SK-N-SH (cell line): ENCODE data around the gene SLC66A2. TPM values are rescaled to one million over a fixed set of nuclear protein-coding genes. Genes with fewer than 3 reads are reported as not detected.

Source experiments
- CTCF ChIA-PET: fragments of 300-600, 350-600 bp; formaldehyde crosslinking; extraction: SDS; loops from one replicate; lab custom pipeline; 2021; lab: Yijun Ruan, JAX
- POLR2A ChIA-PET: fragments of 350-600 bp; sonication (Branson Sonifier 250); formaldehyde crosslinking; extraction: SDS; loops from one replicate; lab custom pipeline; 2020; ENCODE audit warnings: antibody characterized with exemption, inconsistent platforms; lab: Yijun Ruan, JAX
- DNase-seq: peaks from one replicate; pipeline ENCODE4 v3.0.0; 2012
- H2AFZ ChIP-seq: fragments of 200-600 bp; sonication (generic); 2 replicates; pipeline ENCODE4 v1.8.1; 2016; ENCODE audit warnings: antibody characterized with exemption, mild to moderate bottlenecking, low read depth
- H3F3A ChIP-seq: fragments of 200-600 bp; sonication (generic); replicated peaks from 2 replicates; pipeline ENCODE3; 2016; ENCODE audit warnings: antibody characterized with exemption, mild to moderate bottlenecking; ENCODE audit not compliant: insufficient read depth
- H3K27ac ChIP-seq, 2 experiments: fragments of 200-500 bp in 1 of 2; fragments of 200-600 bp in 1 of 2; sonication (Bioruptor generic) in 1 of 2; sonication (generic), shearing (Covaris generic) in 1 of 2; 2 replicates each; pipeline versions ENCODE4 v1.5.1 to v1.6.1; 2014 to 2016; ENCODE audit warnings: low read depth in 2 of 2, inconsistent platforms in 1 of 2, low read length in 1 of 2, mild to moderate bottlenecking in 1 of 2, mixed read lengths in 1 of 2
- H3K27me3 ChIP-seq: fragments of 200-600 bp; sonication (generic), shearing (Covaris generic); 2 replicates; pipeline ENCODE4 v1.6.1; 2016; ENCODE audit warnings: mixed run types; ENCODE audit not compliant: insufficient read depth
- H3K36me3 ChIP-seq, 2 experiments: fragments of 200-500 bp in 1 of 2; fragments of 200-600 bp in 1 of 2; sonication (Bioruptor generic) in 1 of 2; sonication (generic) in 1 of 2; replicated peaks in 1 of 2; 2 replicates each; pipeline versions ENCODE3 to v1.5.1; 2014 to 2016; ENCODE audit warnings: low read length in 1 of 2, mild to moderate bottlenecking in 1 of 2; ENCODE audit not compliant: insufficient read depth in 2 of 2, control insufficient read depth in 1 of 2
- H3K4me1 ChIP-seq, 2 experiments: fragments of 200-500 bp in 1 of 2; fragments of 200-600 bp in 1 of 2; sonication (Bioruptor generic) in 1 of 2; sonication (generic), shearing (Covaris generic) in 1 of 2; 2 replicates each; pipeline versions ENCODE4 v1.5.1 to v1.6.1; 2014 to 2016; ENCODE audit warnings: low read depth in 1 of 2, low read length in 1 of 2, mixed run types in 1 of 2; ENCODE audit not compliant: insufficient read depth in 2 of 2, control insufficient read depth in 1 of 2
- H3K4me2 ChIP-seq: fragments of 200-600 bp; sonication (generic), shearing (Covaris generic); 2 replicates; pipeline ENCODE4 v1.6.1; 2017; ENCODE audit warnings: mixed run types
- H3K4me3 ChIP-seq, 2 experiments: fragments of 200-500 bp in 1 of 2; fragments of 200-600 bp in 1 of 2; sonication (Bioruptor generic) in 1 of 2; sonication (generic), shearing (Covaris generic) in 1 of 2; 2 replicates each; pipeline versions ENCODE4 v1.5.1 to v1.8.1; 2014 to 2016; ENCODE audit warnings: low read depth in 2 of 2, inconsistent platforms in 1 of 2, low read length in 1 of 2, mild to moderate bottlenecking in 1 of 2, mixed read lengths in 1 of 2, moderate library complexity in 1 of 2
- H3K79me2 ChIP-seq: fragments of 200-600 bp; sonication (generic); 2 replicates; pipeline ENCODE4 v1.8.1; 2017; ENCODE audit warnings: mild to moderate bottlenecking; ENCODE audit not compliant: insufficient read depth
- H3K9ac ChIP-seq: fragments of 200-600 bp; sonication (generic); 2 replicates; pipeline ENCODE4 v1.6.1; 2017; ENCODE audit warnings: mixed run types
- H3K9me2 ChIP-seq: fragments of 200-600 bp; sonication (generic); 2 replicates; pipeline ENCODE4 v1.6.1; 2017; ENCODE audit warnings: mixed run types
- H3K9me3 ChIP-seq: fragments of 200-600 bp; sonication (generic); 2 replicates; pipeline ENCODE4 v1.6.1; 2017; ENCODE audit warnings: mixed run types, mild to moderate bottlenecking, moderate library complexity
- H4K20me1 ChIP-seq: fragments of 200-600 bp; sonication (generic); 2 replicates; pipeline ENCODE4 v1.6.1; 2017; ENCODE audit warnings: mild to moderate bottlenecking, mixed run types; ENCODE audit not compliant: insufficient read depth
- CHD2 ChIP-seq: fragments of 150-350 bp; IDR thresholded peaks from 2 replicates; pipeline ENCODE4 v1.6.1; 2018; ENCODE audit warnings: low read length; ENCODE audit not compliant: partially characterized antibody
- CTCF ChIP-seq: fragments of 200-600 bp; sonication (generic); IDR thresholded peaks from 2 replicates; pipeline ENCODE4 v1.6.1; 2017; ENCODE audit warnings: antibody characterized with exemption, mild to moderate bottlenecking, moderate library complexity
- ELF1 ChIP-seq: IDR thresholded peaks from 2 replicates; pipeline ENCODE4 v1.4.0; 2012
- EP300 ChIP-seq, 2 experiments: IDR thresholded peaks; 2 replicates each; pipeline versions ENCODE4 v1.4.0 to v1.6.1; 2012; ENCODE audit warnings: borderline replicate concordance in 1 of 2, low read depth in 1 of 2, low read length in 1 of 2
- EZH2phosphoT487 ChIP-seq: fragments of 200-600 bp; sonication (generic); IDR thresholded peaks from 2 replicates; pipeline ENCODE4 v1.6.1; 2017; ENCODE audit warnings: low read depth, mixed run types, mild to moderate bottlenecking, antibody characterized with exemption, moderate library complexity, borderline replicate concordance
- FOSL2 ChIP-seq: IDR thresholded peaks from 2 replicates; pipeline ENCODE4 v1.4.0; 2012; ENCODE audit warnings: low read depth, mild to moderate bottlenecking, moderate library complexity, borderline replicate concordance
- FOXJ3 ChIP-seq: sonication (generic); formaldehyde crosslinking; IDR thresholded peaks from 2 replicates; pipeline ENCODE4 v1.5.1; 2020; ENCODE audit warnings: mild to moderate bottlenecking, missing genetic modification reagents
- IRF3 ChIP-seq: fragments of 150-350 bp; IDR thresholded peaks from 2 replicates; pipeline ENCODE4 v1.6.1; 2016; ENCODE audit warnings: mild to moderate bottlenecking, low read depth, low read length
- JUND ChIP-seq: IDR thresholded peaks from 2 replicates; pipeline ENCODE4 v1.4.0; 2012
- MAX ChIP-seq: IDR thresholded peaks from 2 replicates; pipeline ENCODE4 v1.4.0; 2012; ENCODE audit warnings: low read depth
- MXI1 ChIP-seq: IDR thresholded peaks from 2 replicates; pipeline ENCODE4 v1.6.1; 2012; ENCODE audit warnings: mild to moderate bottlenecking, low read depth, low read length, improper control_type of control experiment
- NFIC ChIP-seq: IDR thresholded peaks from 2 replicates; pipeline ENCODE4 v1.4.0; 2012; ENCODE audit warnings: borderline replicate concordance
- NRF1 ChIP-seq: IDR thresholded peaks from 2 replicates; pipeline ENCODE4 v1.6.1; 2012; ENCODE audit warnings: low read depth, mild to moderate bottlenecking, low read length
- POLR2AphosphoS5 ChIP-seq: IDR thresholded peaks from 2 replicates; pipeline ENCODE4 v1.6.1; 2012; ENCODE audit warnings: low read depth, low read length
- RCOR1 ChIP-seq: fragments of 150-350 bp; IDR thresholded peaks from 2 replicates; pipeline ENCODE4 v1.6.1; 2017; ENCODE audit warnings: antibody characterized with exemption, low read length
- RFX5 ChIP-seq: IDR thresholded peaks from 2 replicates; pipeline ENCODE4 v1.6.1; 2012; ENCODE audit warnings: mild to moderate bottlenecking, improper control_type of control experiment, low read length
- RXRA ChIP-seq: IDR thresholded peaks from 2 replicates; pipeline ENCODE4 v1.4.0; 2012; ENCODE audit warnings: low read depth, mild to moderate bottlenecking, borderline replicate concordance
- TCF12 ChIP-seq: IDR thresholded peaks from 2 replicates; pipeline ENCODE4 v1.4.0; 2012
- USF2 ChIP-seq: fragments of 150-350 bp; IDR thresholded peaks from 2 replicates; pipeline ENCODE4 v1.6.1; 2017; ENCODE audit warnings: antibody characterized with exemption, low read length, low read depth, borderline replicate concordance
- YY1 ChIP-seq: IDR thresholded peaks from 2 replicates; pipeline ENCODE4 v1.4.0; 2012; ENCODE audit warnings: low read depth, mild to moderate bottlenecking
- WGBS: methylation state at CpG from one replicate; pipeline ENCODE4 v1.1.6; 2017; ENCODE audit warnings: low lambda C conversion rate; 5-methylcytosine and 5-hydroxymethylcytosine counted together
- polyA plus RNA-seq, 3 experiments: library from polyadenylated mRNA; depleted of rRNA; stranded (reverse); fragments of >200 nt; gene quantifications; 2 replicates each; pipeline ENCODE4 v1.2.3, GENCODE V29; 2012

SLC66A2 gene
- polyA plus RNA-seq, 1 of the 3 experiments (the other 2 are of a cell fraction): 14.5 TPM

GRCh38 chr18:79898952-79899608, 52.4 kb downstream of the SLC66A2 start:
- 92% methylated on average over 49 of the region's 70 CpGs for WGBS
- Histone ChIP-seq H2AFZ (no peak overlapping the region), H3K9ac (no peak overlapping the region), H3K79me2 (no peaks in the 10 kb centered on the region), H3K4me1 (no peaks in the 10 kb centered on the region), H4K20me1 (no peaks in the 10 kb centered on the region), H3K27ac (no peak overlapping the region), H3F3A (no peaks in the 10 kb centered on the region), H3K4me2 (no peak overlapping the region), H3K27me3 (no peaks in the 10 kb centered on the region), H3K9me2 (no peaks in the 10 kb centered on the region), H3K4me3 (no peak overlapping the region), H3K9me3 (0 out of 2 replicates have a peak, but pooled peaks cover 19% of the 10 kb centered on the region), H3K36me3 (peaks cover 0 to 3% of the 10 kb centered on the region in 2 experiments)
- no peak for DNase-seq
- ChIA-PET CTCF (no interaction called here), POLR2A (no interaction called here)
- TF ChIP-seq YY1 (no peak), TCF12 (no peak), CTCF (no peak), USF2 (no peak), EZH2phosphoT487 (no peak), IRF3 (no peak), RCOR1 (no peak), MXI1 (no peak), MAX (no peak), ELF1 (no peak), NFIC (no peak), FOXJ3 (no peak), RXRA (no peak), RFX5 (no peak), CHD2 (no peak), FOSL2 (no peak), JUND (no peak), NRF1 (no peak), POLR2AphosphoS5 (no peak), EP300 (IDR thresholded peaks at IDR 0.05; ENCODE audit: borderline replicate concordance in 1 of 2, low read depth in 1 of 2, low read length in 1 of 2) (no peak)
